ENCODE data around the gene PMS1. TPM values are rescaled to one million over a fixed set of nuclear protein-coding genes. Genes with fewer than 3 reads are reported as not detected.
A peak's percentile ranks its signal among the peaks of the same experiment; 100 is the strongest.

The PMS1 gene
- total RNA-seq, 1 experiment from 2014 or later, result 41.9 TPM

GRCh38 chr2:189841019-189841418 lies 56.8 kb downstream of the PMS1 start:
- H3K4me1 ChIP-seq (ENCODE audit: low read length), result peaks cover 5% of the 10 kb centered on the region; the same call in 1 of the 2 replicates

DNA sequence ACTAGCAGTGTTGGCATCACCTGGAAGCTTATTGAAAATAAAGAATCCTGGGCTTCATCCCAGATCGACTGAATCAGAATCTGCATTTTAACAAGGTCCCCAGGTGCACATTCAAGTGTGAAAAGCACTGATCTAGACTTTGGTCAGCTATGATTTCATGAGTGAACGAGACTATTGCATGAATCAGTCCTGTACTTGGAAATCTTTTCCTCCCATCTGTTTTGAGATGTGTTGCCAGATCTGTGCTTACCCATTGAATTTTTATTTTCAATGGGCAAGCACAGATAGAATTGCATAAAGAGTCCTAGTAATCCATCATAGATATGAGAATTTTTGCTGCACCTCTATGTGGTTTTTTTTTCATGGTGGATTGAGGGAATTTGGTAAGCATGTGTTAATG lies 64.0 kb downstream of the PMS1 start:
- DNase-seq, result no peak
- Histone ChIP-seq H3K4me2 (ENCODE audit: low read depth, low read length, poor library complexity, severe bottlenecking) (no peak overlapping the region), H3K27me3 (ENCODE audit: low read length) (no peaks in the 10 kb centered on the region), H4K20me1 (ENCODE audit: insufficient read depth, low read depth, low read length) (no peaks in the 10 kb centered on the region), H3K27ac (ENCODE audit: low read length) (no peak overlapping the region), H3K36me3 (ENCODE audit: insufficient read depth, low read length) (peaks cover 23% of the 10 kb centered on the region; the same call in 1 of the 2 replicates), H2AFZ (ENCODE audit: low read length) (no peak overlapping the region), H3K4me1 (ENCODE audit: low read length) (peaks cover 14% of the 10 kb centered on the region), H3K9ac (ENCODE audit: low read length) (no peak overlapping the region), H3K4me3 (ENCODE audit: low read length) (no peak overlapping the region), H3K9me3 (ENCODE audit: low read length) (no peaks in the 10 kb centered on the region), H3K79me2 (ENCODE audit: low read length) (peaks cover 47% of the 10 kb centered on the region), H3K9me2 (replicated peaks; ENCODE audit: insufficient read depth, low read length) (no peaks in the 10 kb centered on the region)

More at GRCh38 chr2:189841019-189841418, 56.8 kb downstream of the PMS1 start:
- Histone ChIP-seq H2AFZ (ENCODE audit: low read length) (no peak overlapping the region), H4K20me1 (ENCODE audit: insufficient read depth, low read depth, low read length) (no peaks in the 10 kb centered on the region), H3K4me3 (ENCODE audit: low read length) (no peak overlapping the region), H3K27me3 (ENCODE audit: low read length) (no peaks in the 10 kb centered on the region), H3K36me3 (ENCODE audit: insufficient read depth, low read length) (peaks cover 18% of the 10 kb centered on the region; the same call in 1 of the 2 replicates), H3K9me2 (replicated peaks; ENCODE audit: insufficient read depth, low read length) (no peaks in the 10 kb centered on the region), H3K79me2 (ENCODE audit: low read length) (peaks cover 60% of the 10 kb centered on the region), H3K4me2 (ENCODE audit: low read depth, low read length, poor library complexity, severe bottlenecking) (no peak overlapping the region), H3K27ac (ENCODE audit: low read length) (no peak overlapping the region), H3K9me3 (ENCODE audit: low read length) (no peaks in the 10 kb centered on the region), H3K9ac (ENCODE audit: low read length) (no peak overlapping the region)
- no peak for DNase-seq

GRCh38 chr2:189849550-189849949 lies 65.3 kb downstream of the PMS1 start:
- H3K4me3 ChIP-seq (ENCODE audit: low read length), result no peak overlapping the region
- H3K4me2 ChIP-seq (ENCODE audit: low read depth, low read length, poor library complexity, severe bottlenecking), result no peak overlapping the region
- peaks cover 44% of the 10 kb centered on the region for H3K79me2 ChIP-seq (ENCODE audit: low read length)
- no peaks in the 10 kb centered on the region for H4K20me1 ChIP-seq (ENCODE audit: insufficient read depth, low read depth, low read length)
- H3K27ac ChIP-seq (ENCODE audit: low read length), result no peak overlapping the region
- peaks cover 14% of the 10 kb centered on the region for H3K4me1 ChIP-seq (ENCODE audit: low read length)
- H2AFZ ChIP-seq (ENCODE audit: low read length), result no peak overlapping the region
- peaks cover 20% of the 10 kb centered on the region; the same call in 1 of the 2 replicates for H3K36me3 ChIP-seq (ENCODE audit: insufficient read depth, low read length)
- H3K9ac ChIP-seq (ENCODE audit: low read length), result no peak overlapping the region
- no peaks in the 10 kb centered on the region for H3K27me3 ChIP-seq (ENCODE audit: low read length)
- H3K9me3 ChIP-seq (ENCODE audit: low read length), result no peaks in the 10 kb centered on the region
- DNase-seq, result no peak
- H3K9me2 ChIP-seq (replicated peaks; ENCODE audit: insufficient read depth, low read length), result no peaks in the 10 kb centered on the region

DNA sequence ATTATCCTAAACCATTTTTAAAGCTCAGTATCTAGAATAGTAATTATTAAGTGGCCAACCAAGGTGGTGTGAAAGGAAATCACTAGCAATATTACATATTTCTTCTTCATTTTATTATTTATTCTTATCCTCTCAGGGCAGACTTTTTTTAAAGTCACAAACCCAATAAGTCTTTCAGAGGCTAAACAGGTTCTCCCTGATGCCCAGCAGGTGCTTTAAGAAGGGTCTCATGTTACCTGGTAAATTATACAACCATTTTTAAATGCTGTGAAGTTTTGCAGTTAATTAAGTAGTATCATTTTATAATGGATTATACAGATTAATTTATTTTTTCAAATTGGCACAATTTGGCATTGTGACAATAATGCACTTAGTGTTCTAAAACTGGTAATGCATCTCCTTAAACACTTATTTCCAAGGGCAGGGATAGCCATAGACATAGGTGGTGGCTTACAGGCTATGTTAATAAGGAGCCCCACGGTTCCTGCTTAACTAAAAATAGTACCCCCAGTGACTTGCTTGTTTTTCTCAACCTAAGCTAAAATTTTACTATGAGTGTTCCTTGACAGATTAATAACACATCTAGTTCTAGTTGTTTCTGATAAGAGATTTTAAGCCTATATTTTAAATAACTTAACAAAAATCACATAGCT lies 67.0 kb downstream of the PMS1 start:
- H3K27ac ChIP-seq (ENCODE audit: low read length), result peak overlapping the region; percentile 32; the same call in 1 of the 2 replicates
- H3K27me3 ChIP-seq (ENCODE audit: low read length), result no peaks in the 10 kb centered on the region

GRCh38 chr2:189854187-189854586 lies 69.9 kb downstream of the PMS1 start:
- no peak overlapping the region for H3K27ac ChIP-seq (ENCODE audit: low read length)
- no peaks in the 10 kb centered on the region for H3K27me3 ChIP-seq (ENCODE audit: low read length)
- no peaks in the 10 kb centered on the region for H3K9me2 ChIP-seq (replicated peaks; ENCODE audit: insufficient read depth, low read length)
- DNase-seq, result no peak
- H2AFZ ChIP-seq (ENCODE audit: low read length), result no peak overlapping the region
- no peaks in the 10 kb centered on the region for H4K20me1 ChIP-seq (ENCODE audit: insufficient read depth, low read depth, low read length)
- H3K9me3 ChIP-seq (ENCODE audit: low read length), result no peaks in the 10 kb centered on the region
- no peak overlapping the region for H3K4me2 ChIP-seq (ENCODE audit: low read depth, low read length, poor library complexity, severe bottlenecking)
- H3K4me3 ChIP-seq (ENCODE audit: low read length), result no peak overlapping the region
- H3K4me1 ChIP-seq (ENCODE audit: low read length), result peaks cover 14% of the 10 kb centered on the region
- H3K79me2 ChIP-seq (ENCODE audit: low read length), result peaks cover 25% of the 10 kb centered on the region
- no peak overlapping the region for H3K9ac ChIP-seq (ENCODE audit: low read length)
- peaks cover 38% of the 10 kb centered on the region; the same call in 1 of the 2 replicates for H3K36me3 ChIP-seq (ENCODE audit: insufficient read depth, low read length)

More for the DNA sequence above, 67.0 kb downstream of the PMS1 start:
- no peak overlapping the region for H3K4me2 ChIP-seq (ENCODE audit: low read depth, low read length, poor library complexity, severe bottlenecking)
- H3K9me3 ChIP-seq (ENCODE audit: low read length), result no peaks in the 10 kb centered on the region
- peaks cover 44% of the 10 kb centered on the region for H3K79me2 ChIP-seq (ENCODE audit: low read length)
- peaks cover 33% of the 10 kb centered on the region; the same call in 1 of the 2 replicates for H3K36me3 ChIP-seq (ENCODE audit: insufficient read depth, low read length)
- H3K4me3 ChIP-seq (ENCODE audit: low read length), result no peak overlapping the region
- no peak overlapping the region for H3K9ac ChIP-seq (ENCODE audit: low read length)
- no peak for DNase-seq
- no peak overlapping the region for H2AFZ ChIP-seq (ENCODE audit: low read length)
- H3K9me2 ChIP-seq (replicated peaks; ENCODE audit: insufficient read depth, low read length), result no peaks in the 10 kb centered on the region
- H4K20me1 ChIP-seq (ENCODE audit: insufficient read depth, low read depth, low read length), result no peaks in the 10 kb centered on the region
- H3K4me1 ChIP-seq (ENCODE audit: low read length), result peaks cover 14% of the 10 kb centered on the region

GRCh38 chr2:189854940-189855339 lies 70.7 kb downstream of the PMS1 start:
- no peaks in the 10 kb centered on the region for H3K9me3 ChIP-seq (ENCODE audit: low read length)
- no peak overlapping the region for H3K4me3 ChIP-seq (ENCODE audit: low read length)
- no peak overlapping the region for H3K4me2 ChIP-seq (ENCODE audit: low read depth, low read length, poor library complexity, severe bottlenecking)
- no peaks in the 10 kb centered on the region for H3K27me3 ChIP-seq (ENCODE audit: low read length)
- peaks cover 21% of the 10 kb centered on the region for H3K79me2 ChIP-seq (ENCODE audit: low read length)
- no peak overlapping the region for H2AFZ ChIP-seq (ENCODE audit: low read length)
- H3K9me2 ChIP-seq (replicated peaks; ENCODE audit: insufficient read depth, low read length), result no peaks in the 10 kb centered on the region
- H3K9ac ChIP-seq (ENCODE audit: low read length), result no peak overlapping the region
- no peaks in the 10 kb centered on the region for H4K20me1 ChIP-seq (ENCODE audit: insufficient read depth, low read depth, low read length)
- H3K36me3 ChIP-seq (ENCODE audit: insufficient read depth, low read length), result peaks cover 37% of the 10 kb centered on the region; the same call in 1 of the 2 replicates
- no peak for DNase-seq
- H3K27ac ChIP-seq (ENCODE audit: low read length), result no peak overlapping the region
- H3K4me1 ChIP-seq (ENCODE audit: low read length), result peaks cover 14% of the 10 kb centered on the region

DNA sequence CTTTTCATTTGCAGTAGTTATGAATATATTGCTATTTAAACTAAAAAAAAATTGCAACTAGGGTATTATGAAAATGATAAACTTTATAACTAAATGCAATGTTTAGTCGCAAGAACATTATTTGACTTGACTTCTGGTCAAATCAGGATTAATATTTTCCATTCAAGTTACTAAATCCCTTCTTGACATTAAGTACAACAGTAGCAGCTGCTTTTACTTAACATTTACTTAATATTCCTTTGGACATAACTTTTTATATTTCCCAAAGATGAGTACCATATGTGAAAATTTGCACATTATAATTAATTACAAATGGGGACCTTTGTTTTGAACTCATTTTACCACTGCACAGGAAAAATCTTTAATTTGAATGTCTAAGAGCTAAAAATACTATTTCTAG lies 74.0 kb downstream of the PMS1 start:
- Histone ChIP-seq H3K27me3 (ENCODE audit: low read length) (no peaks in the 10 kb centered on the region), H2AFZ (ENCODE audit: low read length) (no peak overlapping the region), H4K20me1 (ENCODE audit: insufficient read depth, low read depth, low read length) (no peaks in the 10 kb centered on the region), H3K4me3 (ENCODE audit: low read length) (no peak overlapping the region), H3K9me2 (replicated peaks; ENCODE audit: insufficient read depth, low read length) (no peaks in the 10 kb centered on the region), H3K4me2 (ENCODE audit: low read depth, low read length, poor library complexity, severe bottlenecking) (no peak overlapping the region), H3K4me1 (ENCODE audit: low read length) (no peaks in the 10 kb centered on the region), H3K27ac (ENCODE audit: low read length) (no peak overlapping the region), H3K9me3 (ENCODE audit: low read length) (no peaks in the 10 kb centered on the region), H3K36me3 (ENCODE audit: insufficient read depth, low read length) (peaks cover 37% of the 10 kb centered on the region; the same call in 1 of the 2 replicates), H3K9ac (ENCODE audit: low read length) (no peak overlapping the region), H3K79me2 (ENCODE audit: low read length) (no peaks in the 10 kb centered on the region; the same call in 1 of the 2 replicates)
- DNase-seq, result no peak

DNA sequence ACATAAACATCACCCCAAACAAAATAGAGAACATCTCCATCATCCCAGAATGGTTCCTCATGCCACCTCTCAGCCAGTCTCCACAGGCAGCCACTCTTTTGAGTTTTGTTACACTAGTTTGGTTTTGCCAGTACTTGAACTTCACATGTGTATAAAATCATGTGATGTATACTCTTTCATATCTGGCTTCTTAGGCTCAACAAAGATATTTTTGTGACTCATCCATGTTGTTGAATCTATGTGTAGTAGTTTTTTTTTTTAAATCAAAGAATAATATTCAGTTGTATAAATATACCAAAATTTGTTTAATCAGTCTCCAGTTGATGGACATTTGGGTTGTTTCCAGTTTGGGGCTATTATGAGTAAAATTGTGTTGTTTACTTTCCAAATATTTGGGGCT lies 75.9 kb downstream of the PMS1 start:
- DNase-seq, result no peak
- H3K27ac ChIP-seq (ENCODE audit: low read length), result no peak overlapping the region
- H3K4me2 ChIP-seq (ENCODE audit: low read depth, low read length, poor library complexity, severe bottlenecking), result no peak overlapping the region
- no peaks in the 10 kb centered on the region for H3K27me3 ChIP-seq (ENCODE audit: low read length)
- H3K9me2 ChIP-seq (replicated peaks; ENCODE audit: insufficient read depth, low read length), result no peaks in the 10 kb centered on the region
- H4K20me1 ChIP-seq (ENCODE audit: insufficient read depth, low read depth, low read length), result no peaks in the 10 kb centered on the region
- no peaks in the 10 kb centered on the region for H3K9me3 ChIP-seq (ENCODE audit: low read length)
- no peaks in the 10 kb centered on the region; the same call in 1 of the 2 replicates for H3K79me2 ChIP-seq (ENCODE audit: low read length)
- H3K9ac ChIP-seq (ENCODE audit: low read length), result no peak overlapping the region
- H3K4me1 ChIP-seq (ENCODE audit: low read length), result no peaks in the 10 kb centered on the region
- no peak overlapping the region for H2AFZ ChIP-seq (ENCODE audit: low read length)
- H3K36me3 ChIP-seq (ENCODE audit: insufficient read depth, low read length), result peaks cover 38% of the 10 kb centered on the region
- H3K4me3 ChIP-seq (ENCODE audit: low read length), result no peak overlapping the region

Data from Karpas-422 (cell line).